Measurements from ENCODE around the gene CTDSPL2.
A peak's percentile ranks its signal among the peaks of the same experiment; 100 is the strongest.
"Not testable (repeated sequence)": the region's sequence is repeated elsewhere in the genome, so short reads cannot be mapped to it uniquely, and the experiment has no call there.

Gene CTDSPL2

GRCh38 chr15:44485880-44486279 lies 58.5 kb downstream of the CTDSPL2 start:
- no peak for DNase-seq (ENCODE audit: low spot score)

DNA sequence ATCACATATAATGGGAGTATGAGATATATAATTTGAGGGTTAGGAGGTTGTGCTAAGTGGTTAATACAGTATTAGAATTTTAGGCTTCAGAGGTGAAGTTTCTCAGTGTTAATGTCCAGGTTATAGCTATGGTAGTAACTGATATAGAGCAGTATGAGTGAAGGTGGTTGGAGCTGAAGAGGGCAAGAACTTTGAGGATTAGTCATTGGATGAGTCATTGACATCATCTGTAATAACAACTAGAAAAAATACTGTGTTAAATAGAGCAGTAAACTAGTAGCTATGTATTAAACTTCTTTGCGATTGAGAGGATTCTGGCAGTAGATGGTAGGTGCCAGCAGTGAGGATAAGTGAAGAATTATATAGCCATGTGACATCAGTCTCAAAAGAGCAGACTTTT lies 62.0 kb downstream of the CTDSPL2 start:
- no peak for DNase-seq (ENCODE audit: low spot score)

GRCh38 chr15:44490622-44491021 lies 63.2 kb downstream of the CTDSPL2 start:
- no peak for DNase-seq (ENCODE audit: low spot score)

DNA sequence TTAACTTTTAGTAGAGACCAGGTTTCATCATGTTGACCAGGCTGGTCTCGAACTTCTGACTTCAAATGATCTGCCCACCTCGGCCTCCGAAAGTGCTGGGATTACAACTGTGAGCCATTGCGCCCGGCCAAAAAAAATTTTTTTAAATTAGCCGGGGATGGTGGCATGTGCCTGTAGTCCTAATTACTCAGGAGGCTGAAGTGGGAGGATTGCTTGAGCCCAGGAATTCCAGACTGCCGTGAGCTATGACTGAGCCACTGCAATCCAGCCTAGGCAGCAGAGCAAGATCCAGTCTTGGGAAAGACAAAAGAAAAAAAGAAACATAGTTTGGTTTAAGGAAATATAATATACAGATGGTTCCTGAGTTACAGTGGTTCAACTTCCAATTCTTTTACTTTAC lies 64.6 kb downstream of the CTDSPL2 start:
- DNase-seq (ENCODE audit: low spot score), result no peak

GRCh38 chr15:44492672-44493071 lies 65.2 kb downstream of the CTDSPL2 start:
- no peak for DNase-seq (ENCODE audit: low spot score)

DNA sequence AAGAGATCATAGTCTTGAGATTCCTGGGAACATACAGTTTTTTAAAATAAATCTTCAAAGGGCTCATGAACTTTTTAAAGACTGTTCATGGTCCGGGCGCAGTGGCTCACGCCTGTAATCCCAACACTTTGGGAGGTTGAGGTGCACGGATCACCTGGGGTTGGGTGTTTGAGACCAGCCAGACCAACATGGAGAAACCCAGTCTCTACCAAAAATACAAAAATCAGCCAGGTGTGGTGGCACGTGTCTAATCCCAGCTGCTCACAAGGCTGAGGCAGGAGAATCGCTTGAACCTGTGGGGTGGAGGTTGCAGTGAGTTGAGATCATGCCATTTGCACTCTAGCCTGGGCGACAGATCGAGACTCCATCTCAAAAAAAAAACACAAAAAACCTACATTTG lies 68.1 kb downstream of the CTDSPL2 start:
- no peak for DNase-seq (ENCODE audit: low spot score)

GRCh38 chr15:44500555-44500954 lies 73.1 kb downstream of the CTDSPL2 start:
- no peak for DNase-seq (ENCODE audit: low spot score)

DNA sequence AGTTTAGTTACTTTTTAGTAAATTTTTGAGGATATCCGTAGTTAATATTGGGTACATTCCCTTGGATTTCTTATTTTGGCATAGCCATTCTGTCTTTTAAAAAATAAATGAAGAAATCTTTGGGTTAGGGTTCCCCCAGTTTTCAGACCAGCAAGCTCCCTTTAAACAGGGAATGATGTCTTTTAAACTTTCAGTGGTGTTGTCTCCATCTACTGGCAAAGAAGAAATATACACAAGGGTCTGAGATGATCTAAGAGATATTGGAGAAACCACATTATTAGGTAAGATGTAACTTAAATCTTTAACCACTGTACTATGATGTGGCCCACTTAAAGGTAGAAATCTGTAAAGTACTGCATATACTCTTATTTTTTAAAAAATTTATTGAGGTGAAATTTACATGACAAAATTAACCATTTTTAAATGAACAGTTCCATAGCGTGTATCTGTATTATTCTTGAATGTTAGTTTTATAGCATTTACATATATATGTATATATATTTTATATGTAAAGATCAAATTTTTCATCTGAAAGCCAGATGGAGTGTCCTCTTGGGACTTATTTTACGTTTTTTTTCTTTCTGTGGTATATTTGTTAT lies 74.4 kb downstream of the CTDSPL2 start:
- peak; percentile 68 for DNase-seq (ENCODE audit: low spot score)

DNA sequence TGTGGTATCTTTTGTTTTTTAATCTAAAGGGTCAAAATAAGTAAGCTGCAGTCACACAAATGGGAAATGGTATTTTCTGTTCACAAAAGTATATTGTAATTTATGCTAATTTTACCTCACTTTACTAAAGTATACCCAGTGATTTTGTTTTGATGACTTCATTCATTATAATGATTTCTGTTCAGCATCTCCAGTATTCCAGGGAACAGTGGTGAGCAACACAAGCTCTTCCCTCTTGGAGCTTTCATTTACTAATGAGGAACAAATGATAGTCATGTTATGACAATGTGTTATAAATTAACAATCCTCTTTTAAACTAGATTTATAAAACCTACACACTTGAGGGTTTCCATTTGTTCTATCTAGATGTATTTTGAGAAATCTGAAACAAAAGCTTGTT lies 89.0 kb downstream of the CTDSPL2 start:
- DNase-seq (ENCODE audit: low spot score), result no peak

GRCh38 chr15:44519537-44519936 lies 92.1 kb downstream of the CTDSPL2 start:
- DNase-seq (ENCODE audit: low spot score), result no peak

- DNase-seq (ENCODE audit: low spot score), result no peak
Measured at GRCh38 chr15:44525018-44525417, 97.6 kb downstream of the CTDSPL2 start.

GRCh38 chr15:44527241-44527640 lies 99.8 kb downstream of the CTDSPL2 start:
- peak; percentile 81 for DNase-seq (ENCODE audit: low spot score)

- no peak for DNase-seq (ENCODE audit: low spot score)
Measured at GRCh38 chr15:44529864-44530604, 102.6 kb downstream of the CTDSPL2 start.

GRCh38 chr15:44530653-44531052 lies 103.2 kb downstream of the CTDSPL2 start:
- no peak for DNase-seq (ENCODE audit: low spot score)

- DNase-seq (ENCODE audit: low spot score), result not testable (repeated sequence)
Measured at GRCh38 chr15:44532275-44532674, 104.8 kb downstream of the CTDSPL2 start.

GRCh38 chr15:44532689-44533088 lies 105.3 kb downstream of the CTDSPL2 start:
- DNase-seq (ENCODE audit: low spot score), result no peak

DNA sequence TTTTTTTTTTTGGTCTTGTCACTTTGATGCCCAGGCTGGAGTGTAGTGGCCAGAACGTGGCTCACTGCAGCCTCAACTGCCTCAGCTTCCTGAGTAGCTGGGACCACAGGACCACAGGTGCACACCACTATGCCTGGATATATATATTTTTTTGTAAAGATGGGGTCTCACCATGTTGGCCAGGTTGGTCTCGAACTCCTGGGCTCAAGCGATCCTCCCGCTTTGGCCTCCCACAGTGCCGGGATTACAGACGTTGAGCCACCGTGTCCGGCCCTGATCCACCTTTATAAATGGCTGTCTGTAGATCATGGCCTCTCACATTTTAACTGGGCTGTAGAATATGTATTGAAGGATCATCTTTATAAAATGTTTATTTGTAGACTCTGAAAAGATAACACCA lies 107.7 kb downstream of the CTDSPL2 start:
- DNase-seq (ENCODE audit: low spot score), result no peak

DNA sequence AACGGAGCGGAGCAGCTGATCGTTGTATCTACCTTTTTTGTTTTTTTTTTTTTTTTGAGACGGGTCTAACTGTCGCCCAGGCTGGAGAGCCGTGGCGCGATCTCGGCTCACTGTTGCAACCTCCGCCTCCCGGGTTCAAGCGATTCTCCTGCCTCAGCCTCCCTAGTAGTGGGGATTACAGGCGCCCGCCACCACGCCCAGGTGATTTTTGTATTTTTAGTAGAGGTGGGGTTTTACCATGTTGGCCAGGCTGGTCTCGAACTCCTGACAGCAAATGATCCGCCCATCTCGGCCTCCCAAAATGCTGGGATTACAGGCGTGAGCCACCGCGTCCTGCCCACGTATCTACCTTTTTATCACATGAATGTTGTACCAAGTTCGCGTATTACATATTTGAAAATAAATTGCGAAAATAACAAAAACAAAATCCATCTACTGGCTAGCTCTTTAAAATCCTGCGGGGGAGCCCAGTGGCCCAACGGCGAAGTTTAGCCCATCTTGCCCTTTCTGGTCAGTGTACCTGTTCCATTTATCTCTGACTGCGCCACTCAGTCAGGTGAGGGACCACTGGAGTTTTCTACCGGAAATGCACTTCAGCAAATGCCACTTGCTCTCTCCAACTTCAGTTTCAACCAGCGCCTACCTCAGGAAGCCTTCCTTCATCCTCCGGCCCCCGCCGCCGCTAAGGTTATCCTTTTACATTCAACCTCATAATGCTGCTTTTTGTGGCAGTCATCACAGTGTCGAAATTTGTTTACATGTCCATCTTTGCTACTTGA lies 108.3 kb downstream of the CTDSPL2 start:
- peak; percentile 42 for DNase-seq (ENCODE audit: low spot score)

GRCh38 chr15:44536302-44536961 lies 109.0 kb downstream of the CTDSPL2 start:
- DNase-seq (ENCODE audit: low spot score), result peak; percentile 85

DNA sequence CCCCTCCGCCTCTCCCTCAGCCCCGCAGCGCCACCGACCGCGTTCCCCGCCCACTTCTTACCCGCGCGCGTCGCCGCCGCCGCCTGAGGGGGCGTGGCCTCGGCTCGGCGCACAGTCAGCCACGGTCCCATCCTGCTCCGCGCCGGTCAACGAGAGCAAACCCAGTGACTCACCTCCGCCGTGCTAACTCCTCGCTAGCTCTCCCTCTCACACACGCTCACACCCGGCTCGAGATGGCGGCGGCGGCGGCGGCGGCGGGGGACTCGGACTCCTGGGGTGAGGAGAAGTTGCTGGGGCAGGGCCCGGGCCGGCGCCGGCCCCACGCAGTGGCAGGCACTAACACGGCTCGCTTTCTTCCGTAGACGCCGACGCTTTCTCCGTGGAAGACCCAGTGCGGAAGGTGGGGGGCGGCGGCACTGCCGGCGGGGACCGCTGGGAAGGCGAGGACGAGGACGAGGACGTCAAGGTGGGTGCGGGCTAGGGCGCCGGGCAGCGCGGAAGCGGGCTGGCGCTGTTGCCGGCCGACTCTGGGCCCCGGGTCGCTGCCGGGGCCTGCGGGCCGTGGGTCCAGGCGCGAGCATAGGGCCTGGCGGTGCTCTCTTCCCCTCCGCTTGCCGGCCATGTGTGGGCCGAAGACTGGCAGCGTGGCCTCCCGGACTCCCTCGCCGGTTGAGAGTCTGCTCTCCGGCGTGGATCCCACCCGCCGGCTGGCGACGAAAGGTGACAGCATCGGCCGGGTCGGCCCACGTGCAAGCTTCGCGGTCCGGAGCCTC lies 109.7 kb downstream of the CTDSPL2 start, which contains the start of gene EIF3J:
TSS of gene EIF3J (plus strand) at position 186 of the 773 bp plus-strand sequence. CDS start at position 234, 48 bp downstream.
- peak; percentile 91 for DNase-seq (ENCODE audit: low spot score)

DNA sequence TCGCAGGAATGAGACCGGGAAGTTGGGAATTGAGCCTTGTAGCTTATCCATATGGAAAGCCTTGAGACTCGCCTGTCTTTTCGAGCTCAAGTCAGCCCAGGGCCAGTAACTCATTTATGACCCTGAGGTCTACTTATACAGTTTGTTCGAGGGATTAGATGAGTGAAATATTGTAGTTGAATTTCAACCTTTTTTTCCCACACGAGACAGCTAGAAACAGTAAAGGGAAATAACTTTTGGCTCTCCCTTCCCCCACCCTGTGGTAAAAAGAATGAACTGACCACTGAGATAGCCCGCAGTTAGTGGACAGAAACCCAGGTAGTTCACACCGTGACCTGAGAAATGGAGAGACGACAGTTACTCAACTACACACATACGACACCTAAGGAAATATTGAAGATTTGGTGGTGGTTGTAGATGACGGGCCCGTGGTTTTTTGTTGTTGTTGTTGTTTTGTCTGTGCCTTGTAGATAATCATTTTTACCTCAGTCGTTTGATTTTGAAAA lies 110.4 kb downstream of the CTDSPL2 start:
- DNase-seq (ENCODE audit: low spot score), result no peak

Measured in pons (tissue), 1 donor.